HG02610 (cell line): ENCODE data around the gene ATXN7.

Source experiments
- ATAC-seq: cut with Tn5 transposase; IDR thresholded peaks from one replicate; pipeline ENCODE4 v1.9.1; 2021; ENCODE audit warnings: mild to moderate bottlenecking, moderate library complexity; ENCODE audit not compliant: unreplicated experiment

Gene ATXN7

DNA sequence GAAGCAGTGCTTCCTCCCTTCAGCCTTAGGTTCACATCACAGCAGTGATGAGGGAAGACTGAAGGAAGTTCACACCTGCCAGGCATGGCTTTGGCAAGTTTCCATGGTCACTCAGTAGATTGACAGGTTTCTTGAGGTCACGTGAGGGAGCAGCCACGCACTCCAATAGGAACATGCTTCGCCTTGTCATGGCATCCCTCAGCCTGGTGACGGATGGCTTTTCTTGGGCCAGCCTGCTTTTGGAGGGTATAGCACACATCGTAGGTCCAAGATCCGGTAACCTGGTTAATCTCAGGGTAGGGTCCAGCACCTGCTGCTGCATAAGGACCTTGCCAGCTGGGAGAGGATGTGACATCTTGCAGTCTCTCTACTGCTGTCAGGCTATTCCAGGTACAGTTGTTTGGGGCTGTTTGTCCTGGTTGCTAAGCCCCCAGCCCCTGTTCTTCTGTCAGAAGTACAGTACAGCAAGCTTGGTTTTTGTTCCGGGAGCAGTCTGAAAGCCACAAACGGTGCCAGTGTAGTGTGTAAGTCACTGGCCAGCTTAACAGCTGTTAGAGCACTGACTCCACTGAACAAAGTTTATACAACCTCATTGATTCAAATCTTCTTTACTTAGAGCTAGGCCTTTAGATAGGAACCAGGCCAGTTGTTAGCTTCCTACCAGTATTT is 117.3 kb downstream of the ATXN7 start:
- ATAC-seq, result no peak

DNA sequence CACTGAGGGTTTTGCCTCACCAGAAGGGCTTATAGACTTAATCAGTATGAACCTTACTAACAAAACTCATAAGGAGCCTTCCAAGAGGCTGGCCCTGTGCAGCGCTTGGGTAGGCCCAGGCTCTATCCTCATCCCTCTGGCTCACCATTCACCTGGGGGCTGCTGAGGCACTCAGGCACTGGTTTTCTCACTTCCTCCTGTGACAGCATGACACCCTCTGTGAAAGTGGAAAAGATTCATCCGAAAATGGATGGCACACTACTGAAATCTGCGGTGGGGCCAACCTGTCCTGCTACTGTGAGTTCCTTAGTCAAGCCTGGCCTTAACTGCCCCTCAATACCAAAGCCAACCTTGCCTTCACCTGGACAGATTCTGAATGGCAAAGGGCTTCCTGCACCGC is 118.3 kb downstream of the ATXN7 start:
- ATAC-seq, result no peak

DNA sequence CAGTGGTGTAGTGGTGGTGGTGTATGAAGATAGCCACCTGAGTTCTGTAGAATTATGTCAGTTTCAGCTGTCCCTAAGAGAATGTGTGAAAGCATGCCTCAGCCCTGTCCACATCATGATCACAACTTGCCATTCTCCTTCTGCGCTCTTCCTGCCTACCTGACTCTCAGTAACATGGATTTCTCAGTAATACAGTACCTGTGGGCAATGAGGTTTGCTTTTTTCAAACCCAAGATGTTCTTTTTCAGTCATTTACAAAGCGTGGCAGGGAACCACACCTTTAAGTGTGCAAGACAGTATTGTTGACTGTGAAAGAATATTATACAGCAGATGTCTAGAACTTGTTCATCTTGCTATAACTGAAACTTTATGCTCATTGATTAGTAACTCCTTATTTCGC is 120.7 kb downstream of the ATXN7 start:
- no peak for ATAC-seq

DNA sequence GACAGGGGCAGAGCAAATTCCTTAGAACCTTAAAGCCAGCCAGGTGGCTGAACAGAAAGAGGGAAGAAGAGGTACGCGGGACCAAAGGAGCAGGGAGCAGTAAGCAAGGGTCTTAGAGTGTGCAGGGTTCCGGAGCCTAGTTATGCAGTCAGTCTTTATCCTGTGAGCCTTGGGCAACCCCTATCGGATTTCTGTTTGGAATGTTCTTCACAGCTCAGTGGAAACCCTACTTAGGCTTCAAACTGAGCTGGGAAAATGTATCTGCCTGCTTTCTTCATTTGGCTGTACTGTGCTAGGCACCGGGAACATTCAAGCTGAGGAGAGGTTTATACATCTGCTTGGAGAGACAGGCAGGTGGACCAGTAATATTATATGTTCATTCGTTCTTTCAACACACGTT is 122.5 kb downstream of the ATXN7 start:
- no peak for ATAC-seq

DNA sequence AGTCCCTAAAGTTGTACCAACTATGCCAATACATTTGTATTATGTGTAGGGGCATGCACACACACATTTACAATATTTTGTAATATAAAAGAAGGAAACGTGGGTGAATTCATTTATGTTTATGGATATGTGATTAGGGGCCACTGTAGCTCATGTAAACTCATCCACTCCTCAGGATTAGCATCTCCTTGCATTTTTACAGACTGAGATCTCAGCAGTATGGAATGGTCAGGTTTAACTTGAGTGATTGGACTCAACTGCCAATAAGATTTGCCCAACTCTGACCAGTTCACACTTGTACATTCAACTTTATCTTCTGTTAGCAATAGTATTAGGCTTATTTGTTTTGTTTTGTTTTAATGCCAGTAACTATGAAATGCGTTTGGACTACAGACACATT is 123.2 kb downstream of the ATXN7 start:
- no peak for ATAC-seq

DNA sequence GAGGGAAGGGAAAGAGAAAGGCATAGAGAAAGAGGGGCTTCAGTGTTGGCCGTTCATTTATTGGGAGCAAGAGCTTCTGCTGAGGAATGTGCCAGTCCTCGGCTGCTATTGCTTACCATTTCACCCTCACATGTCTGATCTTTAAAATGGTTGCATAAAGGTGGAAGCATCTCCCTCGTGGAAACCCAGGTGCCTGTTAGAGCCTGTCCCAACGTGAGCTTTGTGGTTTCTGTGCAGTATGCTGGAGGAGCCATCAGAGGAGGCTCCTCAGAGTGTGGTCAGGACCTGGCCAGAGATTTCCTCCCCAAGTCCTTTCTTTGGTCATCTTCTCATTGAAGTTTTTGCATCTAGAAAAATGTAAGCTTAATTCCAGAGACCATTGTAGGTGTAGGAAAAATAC is 125.3 kb downstream of the ATXN7 start:
- no peak for ATAC-seq

DNA sequence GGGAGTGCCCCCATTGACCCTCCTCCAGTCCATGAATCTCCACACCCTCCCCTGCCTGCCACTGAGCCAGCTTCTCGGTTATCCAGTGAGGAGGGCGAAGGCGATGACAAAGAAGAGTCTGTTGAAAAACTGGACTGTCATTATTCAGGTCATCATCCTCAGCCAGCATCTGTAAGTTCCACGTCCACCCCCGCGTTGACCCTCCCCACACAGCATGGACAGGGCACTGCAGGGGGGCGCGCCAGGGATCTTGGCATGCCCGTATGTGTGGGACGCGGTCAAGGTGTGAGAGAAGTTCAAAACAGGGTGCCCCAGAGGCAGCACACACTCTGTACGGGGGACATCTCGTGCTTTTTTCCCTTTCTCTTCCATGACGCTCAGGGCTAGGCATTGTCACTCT is 126.5 kb downstream of the ATXN7 start:
- no peak for ATAC-seq

DNA sequence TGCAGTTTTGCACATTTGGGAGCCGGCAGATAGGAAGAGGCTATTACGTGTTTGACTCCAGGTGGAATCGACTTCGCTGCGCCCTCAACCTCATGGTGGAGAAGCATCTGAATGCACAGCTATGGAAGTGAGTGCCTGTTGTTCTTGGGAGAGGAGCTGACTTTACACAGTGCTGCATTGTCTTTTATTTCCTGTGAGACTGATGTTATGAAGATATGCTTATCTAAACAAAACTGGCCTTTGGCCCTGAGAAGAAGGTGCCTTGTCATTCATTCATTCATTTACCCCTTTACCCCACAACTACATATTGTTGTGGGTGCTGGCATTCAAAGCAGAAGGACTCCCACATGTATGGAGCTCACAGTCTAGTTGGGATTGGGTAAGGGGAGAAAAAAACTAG is 127.1 kb downstream of the ATXN7 start:
- no peak for ATAC-seq

DNA sequence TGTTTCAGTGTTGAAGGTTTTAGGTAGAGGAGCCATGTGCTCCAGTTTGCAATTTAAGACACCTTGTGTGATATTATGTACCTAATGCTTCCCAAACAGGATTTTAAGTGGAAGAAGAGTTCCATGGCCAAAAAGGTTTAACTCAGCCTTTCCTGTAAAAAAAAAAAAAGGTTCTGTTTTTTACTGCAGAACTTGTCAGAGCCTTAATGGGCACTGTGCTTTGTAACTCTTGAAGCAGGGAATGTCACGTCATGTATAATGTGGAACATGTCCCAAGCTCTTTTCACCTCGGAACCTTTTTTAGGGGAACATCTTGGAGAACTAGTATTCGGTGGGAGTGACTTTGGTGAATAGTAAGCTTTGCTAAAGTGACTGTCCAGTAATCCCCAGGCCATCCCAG is 128.0 kb downstream of the ATXN7 start:
- ATAC-seq, result no peak

DNA sequence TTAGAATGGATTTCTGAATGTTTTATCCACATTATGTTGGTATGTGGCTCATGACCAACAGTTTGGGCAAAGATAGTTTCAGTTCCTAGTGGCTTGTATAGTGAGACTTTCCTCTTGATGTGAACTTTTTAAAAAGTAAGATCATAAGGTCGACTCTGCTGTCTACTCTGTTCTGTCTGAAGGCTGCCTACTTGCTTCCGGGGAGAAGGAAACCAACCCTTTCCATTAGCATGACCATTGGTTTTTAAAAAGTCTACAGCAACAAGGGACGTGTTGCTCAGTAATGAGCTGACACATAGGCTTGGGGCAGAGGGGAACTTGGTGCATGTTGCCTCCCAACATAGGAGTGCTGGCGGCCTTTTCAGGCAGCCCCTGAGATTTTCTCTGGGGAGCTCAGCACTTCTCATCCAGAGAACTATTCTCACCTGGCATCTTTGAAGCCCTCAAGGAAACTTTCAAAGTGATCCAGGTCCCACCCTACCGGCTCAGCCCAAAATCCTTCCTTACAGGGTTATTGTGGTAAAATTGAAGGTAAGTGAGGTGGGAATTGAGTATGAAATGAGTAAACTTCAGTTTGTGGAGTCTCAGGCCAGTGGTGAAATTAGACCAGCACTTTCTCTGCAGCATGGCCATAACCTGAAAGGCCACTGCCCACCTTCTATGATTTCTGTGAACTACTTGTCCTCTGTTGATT is 129.0 kb downstream of the ATXN7 start:
- ATAC-seq, result no peak

DNA sequence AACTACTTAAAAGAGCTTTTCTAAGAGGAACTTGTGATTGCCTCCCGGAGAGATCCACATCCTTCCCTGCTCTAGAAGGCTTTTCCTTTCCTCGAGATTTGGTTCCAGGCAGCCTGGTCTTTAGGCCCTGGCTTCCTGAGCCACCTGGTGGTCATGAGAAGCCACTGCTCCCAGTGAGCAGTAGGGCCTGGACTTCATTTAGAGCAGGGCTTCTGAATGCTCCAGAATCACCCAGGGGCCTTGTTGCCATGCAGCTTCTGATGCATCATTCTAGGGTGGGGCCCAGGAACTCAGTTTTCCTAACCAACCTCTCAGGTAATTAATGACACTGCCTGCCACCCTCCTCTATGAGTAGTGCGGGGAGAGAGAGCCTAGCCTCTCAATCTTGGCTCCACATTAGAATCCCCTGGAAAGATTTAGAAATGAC is 130.0 kb downstream of the ATXN7 start:
- peak; percentile 92 for ATAC-seq

DNA sequence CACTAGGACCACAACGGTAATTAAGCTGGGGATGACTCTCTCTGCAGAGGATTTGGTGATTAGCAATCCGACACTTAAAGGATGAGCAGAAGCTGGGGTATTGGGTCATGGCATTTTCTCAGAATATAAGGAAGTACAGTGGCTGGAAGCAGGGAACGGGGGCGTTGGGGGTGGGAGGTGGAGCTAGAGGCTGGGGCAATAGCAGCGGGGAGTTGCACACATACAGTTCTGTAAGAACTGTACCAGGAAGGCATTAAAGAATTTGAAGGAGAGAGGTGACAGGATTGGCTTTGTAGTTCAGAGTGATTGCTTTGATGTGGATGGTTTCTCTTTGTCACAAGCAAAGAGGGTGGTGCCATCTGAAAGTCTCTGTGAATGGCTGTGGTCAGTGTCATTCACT is 131.4 kb downstream of the ATXN7 start:
- no peak for ATAC-seq

DNA sequence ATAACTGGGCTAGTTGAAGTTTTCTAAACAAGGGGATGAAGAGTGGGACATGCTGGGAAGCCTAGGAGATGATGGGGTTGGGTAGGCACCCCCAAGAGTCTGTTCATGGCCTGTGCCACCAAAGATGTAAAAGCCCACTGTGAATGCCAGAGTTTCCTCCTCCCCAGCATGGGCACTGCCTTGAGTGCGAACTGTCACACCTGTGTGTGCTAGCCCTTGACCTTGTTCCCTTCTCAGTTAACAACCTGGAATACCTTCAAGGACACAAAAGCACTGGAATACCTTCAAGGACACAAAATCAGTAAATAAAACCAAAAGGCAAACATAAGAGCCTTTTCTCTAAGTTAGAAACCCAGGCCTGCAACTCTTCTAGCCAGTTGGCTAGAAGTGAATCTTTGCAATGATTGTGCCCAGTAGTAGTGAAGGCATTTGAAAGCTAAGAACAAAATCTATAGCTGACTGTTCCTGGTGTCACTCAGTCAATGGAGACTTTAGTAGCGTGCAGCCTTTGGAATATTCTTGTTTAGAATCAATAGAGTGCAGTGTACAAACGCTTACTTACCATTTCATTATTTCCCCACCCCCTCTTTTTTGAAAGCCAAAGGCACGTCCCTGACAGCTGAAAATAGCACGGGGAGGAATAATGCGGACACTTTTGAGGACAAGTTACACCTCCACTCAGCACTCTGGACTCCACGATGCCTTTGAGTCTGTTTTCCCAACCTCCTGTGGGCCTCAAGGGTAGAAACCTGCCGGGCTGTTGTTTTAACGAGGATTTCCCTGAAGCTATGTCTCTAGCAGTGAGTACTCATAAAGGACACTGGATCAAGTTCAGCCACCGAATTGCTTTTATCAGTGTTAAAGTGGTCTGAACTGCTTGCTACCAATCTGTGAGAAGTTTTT is 135.4 kb downstream of the ATXN7 start:
- no peak for ATAC-seq

DNA sequence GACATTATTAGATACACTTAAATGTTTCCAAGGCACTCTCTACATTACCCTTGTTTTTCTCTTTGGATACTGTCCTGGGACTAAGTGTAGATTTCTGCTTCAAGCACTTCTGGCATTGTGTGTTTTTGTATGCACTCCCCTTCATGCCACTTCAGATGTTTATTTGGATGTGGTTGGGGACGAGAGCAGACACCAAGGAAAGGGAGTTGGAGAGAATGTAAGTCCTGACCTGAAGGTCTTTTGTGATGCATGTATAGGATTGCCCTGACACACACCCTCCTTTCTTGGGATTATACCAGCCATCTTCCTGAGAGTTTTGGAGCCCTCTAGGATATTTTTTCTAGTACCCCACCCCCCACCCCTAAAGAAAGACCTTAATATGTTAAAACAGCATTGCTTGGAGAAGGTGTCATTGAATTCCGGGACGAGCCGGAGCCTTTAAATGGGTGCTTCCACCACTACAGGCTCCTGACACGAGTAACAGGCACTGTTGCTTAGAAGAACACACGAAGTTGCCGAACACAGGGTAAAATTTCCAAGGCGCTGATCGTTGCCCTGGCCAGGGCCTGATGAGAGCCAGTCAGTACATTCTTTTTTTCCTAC is 136.9 kb downstream of the ATXN7 start:
- no peak for ATAC-seq

DNA sequence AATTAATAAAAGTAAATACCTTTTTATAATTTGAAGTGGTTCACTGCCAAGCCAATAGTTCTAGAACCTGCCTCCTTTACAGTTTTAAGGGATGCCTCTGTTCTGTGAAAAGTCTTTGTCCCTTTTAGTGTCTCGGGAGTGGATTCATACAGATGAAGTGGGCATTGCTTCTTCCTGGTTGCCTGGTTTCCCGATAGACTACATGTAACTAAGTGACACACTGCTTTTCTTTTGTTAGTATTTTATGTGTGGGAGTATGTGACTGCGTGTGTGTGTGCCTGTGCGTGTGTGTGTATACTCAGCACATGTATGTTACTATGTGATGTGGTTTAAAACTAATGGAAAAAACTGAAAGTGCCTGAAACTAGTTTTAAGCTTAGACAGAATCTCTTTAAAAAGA is 138.6 kb downstream of the ATXN7 start:
- ATAC-seq, result no peak

DNA sequence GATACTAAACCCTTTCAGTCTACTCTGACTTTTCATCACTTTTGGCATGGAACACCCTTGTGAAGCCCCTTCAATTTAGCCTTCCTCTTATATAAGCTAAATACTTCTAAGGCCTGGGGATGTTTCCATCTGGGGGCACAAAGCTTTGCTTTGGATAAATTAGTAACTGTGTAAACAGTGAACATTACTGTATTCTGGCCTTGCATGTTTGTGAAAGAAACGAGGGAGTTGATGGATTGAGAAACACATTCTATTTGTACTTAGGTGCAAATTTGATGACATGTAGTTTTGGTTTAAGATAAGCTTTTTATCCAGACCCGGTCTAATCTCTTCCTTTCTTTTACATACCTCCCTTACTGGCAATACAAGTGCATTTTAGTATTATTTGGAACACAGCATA is 139.9 kb downstream of the ATXN7 start:
- no peak for ATAC-seq

DNA sequence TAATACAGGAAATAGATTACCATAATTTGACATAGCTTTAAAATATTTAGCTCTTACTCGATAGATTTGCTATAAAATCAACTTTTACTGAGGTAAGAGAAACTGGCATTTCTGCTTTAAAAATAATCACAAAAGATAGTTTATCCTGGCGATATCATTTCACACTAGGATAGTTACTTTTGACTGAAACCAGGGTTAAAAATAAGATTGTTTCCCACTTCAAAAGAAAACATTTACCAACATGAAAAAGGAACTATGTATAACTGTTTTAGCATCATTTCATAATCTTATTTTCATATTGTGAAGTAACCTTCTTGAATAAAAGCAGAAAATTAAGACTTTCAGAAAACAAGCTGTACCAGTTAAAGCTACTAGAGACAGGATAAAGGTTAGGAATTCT is 144.3 kb downstream of the ATXN7 start:
- no peak for ATAC-seq

DNA sequence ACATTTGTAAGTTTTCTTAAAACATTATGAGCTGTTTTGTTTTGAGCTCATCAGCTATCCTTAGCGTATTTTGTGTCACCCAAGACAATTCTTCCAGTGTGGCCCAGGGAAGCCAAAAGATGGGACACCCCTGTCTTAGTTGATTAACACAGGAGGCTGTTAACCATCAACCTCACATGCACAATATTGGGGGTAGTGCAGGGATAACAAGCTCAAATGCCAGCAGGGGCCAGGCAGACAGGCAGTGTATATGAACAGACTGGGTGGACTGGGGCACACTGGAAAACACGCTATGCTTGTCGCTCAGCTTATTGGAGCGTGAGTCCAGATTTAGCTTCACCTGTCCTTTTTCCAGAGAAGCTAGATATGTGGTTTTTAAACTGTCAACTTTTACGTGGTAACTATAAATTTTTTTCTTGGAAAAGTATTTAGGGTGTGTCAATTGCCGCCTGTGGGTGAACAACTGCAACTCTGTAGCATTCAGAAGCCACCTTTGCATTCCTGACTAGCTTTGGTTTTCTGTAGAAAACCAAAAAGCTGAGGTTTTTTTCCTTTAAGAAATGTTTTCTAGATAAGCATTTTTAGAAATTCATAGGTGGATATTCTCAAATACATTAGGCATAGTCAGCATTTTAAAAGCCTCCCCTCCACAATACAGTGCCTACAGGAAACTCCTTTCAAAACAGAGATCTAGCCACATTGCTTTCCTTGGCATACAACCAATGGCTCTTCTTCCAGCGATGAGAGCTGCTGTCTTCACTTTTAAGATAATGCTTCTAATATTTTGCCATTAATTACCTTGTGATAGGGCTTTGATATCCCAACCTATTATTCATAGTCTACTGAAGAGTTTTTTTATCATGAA is 145.1 kb downstream of the ATXN7 start:
- ATAC-seq, result no peak

DNA sequence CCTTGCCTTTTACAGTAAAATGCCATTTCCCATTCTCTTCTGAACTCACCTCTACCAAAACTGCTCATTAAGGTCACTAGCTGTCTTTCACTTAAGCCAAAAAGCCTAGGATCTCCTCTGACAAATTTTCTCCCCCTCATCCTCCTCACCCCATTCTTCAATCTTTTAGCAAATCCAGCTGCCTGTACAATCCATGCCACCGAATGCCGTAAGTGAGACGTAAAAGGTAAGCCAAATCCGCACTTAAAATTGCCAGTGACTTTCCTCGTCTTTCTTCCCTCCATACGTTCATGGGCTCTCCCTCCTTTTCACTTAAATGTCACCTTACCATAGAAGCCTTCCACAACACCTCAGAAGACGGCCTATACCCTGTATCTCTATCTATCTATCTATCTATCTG is 145.9 kb downstream of the ATXN7 start:
- no peak for ATAC-seq

DNA sequence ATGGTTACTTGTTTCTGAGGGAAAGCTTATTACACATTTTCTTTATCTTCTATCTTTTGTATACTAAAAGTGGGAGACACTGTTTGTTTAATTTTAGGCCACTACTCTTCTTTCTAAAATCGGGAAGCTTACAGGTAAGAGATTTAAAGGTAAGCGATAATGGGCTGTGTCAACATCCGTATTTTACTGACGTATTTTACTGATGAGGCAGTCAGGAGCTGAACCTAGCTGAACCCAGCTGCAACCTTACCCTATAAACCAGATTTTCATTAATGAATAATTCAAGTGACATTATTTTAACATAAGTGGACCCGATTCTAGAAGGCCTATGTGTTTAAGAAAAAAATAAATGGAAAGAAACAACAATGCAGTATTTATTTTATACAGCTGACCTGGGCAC is 146.5 kb downstream of the ATXN7 start:
- ATAC-seq, result no peak

DNA sequence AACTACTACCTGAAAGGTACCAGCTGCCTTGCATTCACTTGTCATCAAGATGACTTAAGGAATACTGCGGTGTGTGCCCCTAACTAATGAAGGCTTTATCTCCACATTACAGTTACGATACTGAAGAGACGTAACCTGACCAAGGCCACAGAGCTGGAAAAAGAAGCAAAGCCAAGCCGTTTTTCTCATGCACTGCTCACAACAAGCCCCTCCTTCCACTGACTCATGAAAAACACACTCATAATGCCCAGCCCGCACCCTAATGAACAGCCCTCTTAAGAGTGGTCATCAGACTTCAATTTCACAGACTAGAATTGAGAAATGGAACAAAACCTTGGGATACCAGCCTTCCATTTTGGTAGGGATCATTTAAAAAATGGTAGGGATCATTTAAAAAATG is 148.0 kb downstream of the ATXN7 start:
- no peak for ATAC-seq
